IPS DF 4.7 (cell line): ENCODE data around the gene KLC3.
A peak's percentile ranks its signal among the peaks of the same experiment; 100 is the strongest.

Experiments used
- DNase-seq: peaks from one replicate; pipeline ENCODE4 v3.0.0-alpha.2; 2013; ENCODE audit warnings: low spot score; ENCODE audit errors: extremely low read depth

Gene KLC3

DNA sequence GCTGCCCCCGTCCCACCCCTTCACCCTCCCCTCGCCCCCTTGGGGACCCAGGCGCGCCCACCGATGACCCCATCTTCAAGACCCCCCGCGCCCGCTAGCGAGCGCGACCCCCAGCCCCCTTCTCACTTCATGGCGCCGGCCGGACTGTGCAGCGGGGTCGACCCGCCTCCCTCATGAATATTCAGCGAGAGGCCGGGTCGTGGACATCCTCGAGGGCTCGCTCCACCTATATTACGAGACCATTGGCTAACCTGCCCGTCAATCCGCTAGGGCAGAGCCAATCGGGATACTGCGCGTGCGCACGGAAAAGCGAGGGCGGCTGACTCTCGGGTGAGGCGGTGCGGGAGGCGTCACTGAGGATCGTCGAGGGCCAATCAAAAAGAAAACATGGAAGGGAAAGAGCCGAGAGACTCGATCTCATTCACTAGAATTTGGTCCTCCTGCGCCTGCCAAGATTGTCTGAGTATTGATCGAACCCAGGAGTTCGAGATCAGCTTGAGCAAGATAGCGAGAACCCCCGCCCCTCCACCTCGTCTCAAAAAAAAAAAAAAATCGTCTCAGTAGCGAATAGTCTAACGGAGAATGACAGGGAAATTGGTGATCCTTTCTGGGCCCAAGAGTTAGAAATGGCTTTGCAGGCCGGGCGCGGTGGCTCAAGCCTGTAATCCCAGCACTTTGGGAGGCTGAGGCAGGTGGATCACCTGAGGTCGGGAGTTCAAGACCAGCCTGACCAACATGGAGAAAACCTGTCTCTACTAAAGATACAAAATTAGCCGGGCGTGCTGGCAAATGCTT is 30.1 kb downstream of the KLC3 start, which contains the start of gene ERCC2:
ERCC2 (minus strand) TSS at position 164 of the 795 bp plus-strand sequence; CDS start at position 131, 33 bp downstream.
- peak; percentile 95 for DNase-seq

DNA sequence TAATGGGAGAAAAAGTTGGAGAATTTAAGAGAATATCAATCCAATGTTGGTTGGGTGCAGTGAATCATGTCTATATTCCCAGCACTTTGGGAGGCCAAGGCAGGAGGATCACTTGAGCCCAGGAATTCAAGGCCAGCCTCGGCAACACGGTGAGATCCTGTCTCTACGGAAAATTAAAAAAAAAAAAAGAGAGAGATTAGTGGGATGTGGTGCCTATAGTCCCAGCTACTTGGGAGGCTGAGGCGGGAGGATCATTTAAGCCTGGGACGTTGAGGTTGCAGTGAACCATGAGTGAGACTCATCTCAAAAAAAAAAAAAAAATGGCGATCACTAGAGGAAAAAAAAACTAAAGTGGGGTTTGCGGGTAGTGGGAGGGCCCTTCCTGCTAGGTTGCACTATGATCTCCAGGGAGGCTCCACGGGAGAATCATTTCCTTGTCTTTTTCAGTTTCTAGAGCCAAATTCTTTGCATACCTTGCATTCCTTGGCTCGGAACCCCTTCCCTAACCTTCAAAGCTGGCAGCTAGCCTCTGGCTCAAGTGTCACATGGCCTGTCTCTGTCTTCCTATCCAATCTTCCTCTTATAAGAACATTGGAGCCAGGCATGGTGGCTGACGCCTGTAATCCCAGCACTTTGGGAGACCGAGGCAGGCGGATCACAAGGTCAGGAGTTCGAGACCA is 35.6 kb downstream of the KLC3 start:
- DNase-seq = peak; percentile 84

DNA sequence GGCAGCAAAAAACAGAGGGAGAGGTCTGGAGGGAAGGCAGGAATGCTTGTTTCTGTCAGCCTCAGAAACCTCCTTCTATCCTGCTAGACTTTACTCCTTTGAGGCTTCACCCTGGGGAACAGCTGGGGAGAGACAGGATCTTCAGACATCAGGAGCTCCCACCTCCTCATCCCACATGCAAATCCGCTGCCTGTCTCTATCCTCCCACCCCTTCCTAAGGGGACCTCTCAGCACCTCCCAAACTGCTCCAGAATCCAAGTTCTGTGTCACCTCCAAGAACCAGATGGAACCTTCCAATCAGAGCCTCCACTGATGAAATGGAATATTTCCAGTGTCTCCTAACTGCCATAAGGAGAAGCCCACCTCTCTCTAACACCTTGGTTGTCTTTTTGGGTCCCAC is 39.6 kb downstream of the KLC3 start:
- no peak for DNase-seq

DNA sequence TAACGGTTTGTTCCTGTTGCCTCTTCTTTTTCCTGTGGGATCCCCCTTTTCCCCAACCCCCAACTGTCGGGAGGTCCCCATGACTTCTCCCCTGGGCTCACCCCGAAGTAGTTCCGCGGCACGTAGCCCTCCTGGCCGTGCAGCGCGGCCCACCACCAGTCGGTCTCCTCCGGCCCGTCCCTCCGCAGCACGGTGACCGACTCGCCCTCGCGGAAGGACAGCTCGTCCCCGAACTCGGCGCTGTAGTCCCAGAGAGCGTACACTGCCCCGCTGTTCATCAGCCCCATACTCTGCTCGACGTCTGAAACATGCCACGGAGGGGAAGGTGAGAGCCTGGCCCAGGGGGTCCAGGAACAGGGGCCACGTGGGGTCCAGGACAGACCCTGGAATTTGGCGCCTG is 41.9 kb downstream of the KLC3 start:
- DNase-seq = no peak

DNA sequence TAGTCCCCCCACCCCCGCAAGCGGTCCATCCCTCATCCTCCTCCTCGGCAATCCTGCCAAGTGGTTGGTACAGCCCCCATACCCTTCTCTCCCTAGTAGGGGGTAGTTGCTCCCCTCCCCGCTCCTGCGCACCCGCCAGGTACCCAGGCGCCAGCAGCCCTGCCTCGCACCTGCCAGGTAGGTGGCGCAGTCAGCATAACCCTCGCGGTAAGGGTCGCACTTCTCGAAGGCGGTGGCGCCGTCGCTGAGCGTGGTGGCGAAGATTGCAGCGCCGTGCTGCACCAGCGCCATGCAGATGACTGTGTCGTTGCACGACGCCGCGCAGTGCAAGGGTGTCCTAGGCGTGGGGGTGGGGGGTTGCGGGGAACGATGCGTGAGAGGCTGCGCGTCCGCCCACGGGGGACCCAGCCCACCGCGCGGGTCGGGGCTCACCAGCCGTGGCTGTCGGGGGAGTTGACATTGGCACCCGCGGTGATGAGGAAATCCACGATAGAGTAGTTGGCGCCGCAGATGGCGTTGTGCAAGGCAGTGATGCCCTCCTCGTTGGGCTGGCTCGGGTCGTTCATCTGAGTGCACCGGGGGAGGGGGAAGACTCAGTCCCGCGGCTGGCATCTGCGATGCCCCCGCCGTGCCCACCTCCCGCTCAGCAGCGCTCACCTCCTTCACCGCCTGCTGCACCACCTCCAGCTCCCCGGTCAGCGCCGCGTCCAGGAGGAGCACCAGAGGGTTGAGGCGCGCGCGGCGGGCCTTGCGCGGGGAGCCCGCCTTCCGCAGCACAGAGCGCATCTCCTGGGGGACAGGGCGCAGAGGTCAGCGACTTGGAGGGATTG is 45.1 kb downstream of the KLC3 start:
- DNase-seq = no peak

DNA sequence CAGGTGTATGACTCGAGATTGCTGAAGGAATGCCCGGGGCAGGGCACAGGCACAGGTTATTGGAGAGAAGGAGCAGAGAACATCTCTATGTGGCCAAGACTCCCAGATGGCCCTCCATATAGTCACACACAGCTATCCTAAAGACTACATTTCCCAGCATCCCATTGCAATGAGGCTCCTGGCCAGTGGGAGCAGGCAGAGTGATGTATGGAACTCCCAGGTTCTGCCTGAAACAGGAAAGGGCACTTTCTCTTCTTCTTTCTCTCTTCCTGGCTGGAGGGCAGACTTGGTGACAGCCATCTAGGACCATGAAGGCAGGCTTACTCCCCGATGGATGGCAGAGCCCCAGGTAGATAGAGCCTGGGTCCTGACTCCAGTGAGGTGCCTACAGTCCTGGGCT is 50.8 kb downstream of the KLC3 start:
- no peak for DNase-seq

DNA sequence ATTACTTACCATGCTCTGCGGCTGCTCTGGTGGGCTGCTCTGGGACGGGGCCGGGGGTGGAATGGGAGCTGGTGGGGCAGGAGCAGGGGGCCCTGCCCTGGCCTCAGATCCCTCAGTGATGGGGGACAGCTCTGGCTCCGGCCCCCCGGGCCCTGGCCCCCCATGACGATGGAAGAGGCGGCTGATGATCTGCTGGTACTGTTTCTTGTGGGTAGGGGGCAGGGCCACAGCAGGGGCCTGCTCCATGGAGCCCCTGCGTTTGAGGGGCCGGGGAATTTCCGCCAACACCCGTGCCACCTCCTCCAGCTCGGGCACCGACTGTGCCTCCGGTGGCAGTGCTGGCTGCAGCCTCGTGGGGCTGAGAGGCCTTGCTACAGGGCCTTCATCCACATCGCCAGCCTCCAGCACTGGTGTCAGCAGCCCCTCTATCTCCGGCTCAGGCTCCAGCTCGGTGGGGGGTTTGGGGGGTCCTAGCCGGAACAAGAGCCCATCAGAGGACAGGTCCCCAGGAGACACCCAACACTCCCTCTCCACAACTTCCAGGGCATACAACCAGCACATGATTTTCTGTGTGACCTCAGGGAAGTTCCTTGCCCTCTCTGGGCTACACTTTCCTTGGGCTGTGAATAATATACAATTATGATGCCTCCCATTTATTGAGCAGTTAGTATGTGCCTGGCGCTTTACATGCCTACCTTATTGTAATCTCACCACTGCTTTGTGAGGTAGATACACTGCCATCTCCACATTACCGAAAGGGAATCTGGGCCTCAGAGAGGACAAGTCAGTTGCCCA is 51.5 kb downstream of the KLC3 start:
- DNase-seq = no peak

DNA sequence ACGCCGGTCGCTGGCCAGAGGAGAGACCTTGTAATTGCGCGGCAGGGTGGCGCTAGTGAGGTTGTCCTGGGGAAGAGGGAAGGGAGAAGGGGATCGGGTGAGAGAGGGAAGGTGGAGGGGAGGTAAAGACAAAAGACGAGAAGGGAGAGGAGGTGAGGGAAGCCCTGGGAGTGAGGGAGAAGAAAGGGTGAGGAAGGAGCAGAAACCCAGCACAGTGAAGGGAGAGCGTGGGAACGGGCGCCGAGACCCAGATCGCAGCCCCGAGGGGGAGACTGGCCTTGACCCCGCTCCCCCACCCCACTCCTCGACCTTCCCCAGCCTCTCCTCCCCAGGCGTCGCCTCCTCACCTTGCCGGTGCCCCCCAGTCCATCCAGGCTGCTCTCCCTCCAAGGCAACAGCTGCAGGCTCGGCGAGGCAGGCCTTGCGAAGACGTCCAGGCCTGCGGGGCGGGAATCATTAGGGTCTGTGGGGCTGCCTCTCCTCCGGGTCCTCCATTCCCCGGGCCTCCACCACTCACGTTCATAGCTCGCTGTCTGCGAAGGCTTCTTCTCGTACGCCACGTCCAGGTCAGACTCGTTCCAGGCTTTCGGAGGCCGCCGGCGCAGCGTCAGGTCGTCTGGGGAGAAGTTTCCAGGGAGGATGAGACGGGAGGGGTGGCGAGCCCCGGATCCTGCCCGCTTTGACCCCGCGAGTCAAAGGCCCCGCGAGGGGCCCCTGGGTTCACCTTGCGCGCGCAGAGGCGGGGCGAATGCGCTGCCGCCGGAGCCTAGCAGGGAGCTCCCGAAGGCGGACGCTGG is 55.5 kb downstream of the KLC3 start:
- no peak for DNase-seq

DNA sequence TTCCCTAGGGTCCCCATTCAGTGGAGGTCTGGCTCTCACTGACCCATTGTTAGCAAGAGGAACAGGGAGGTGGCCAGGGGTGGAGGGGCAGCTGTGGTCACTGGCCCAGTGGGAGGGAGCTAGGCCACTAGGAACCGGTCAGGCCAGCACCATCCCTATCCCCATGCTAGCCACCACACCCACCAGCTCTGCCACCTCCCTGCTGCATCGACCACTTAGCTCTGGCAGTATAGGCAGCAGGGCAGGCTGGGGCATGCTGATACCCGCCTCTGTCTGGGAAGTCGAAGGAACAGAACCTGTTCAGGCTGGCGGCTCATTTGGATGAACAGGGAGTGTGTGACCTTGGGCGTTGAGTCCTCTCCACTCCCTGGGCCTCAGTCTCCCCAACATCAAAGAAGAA is 59.6 kb downstream of the KLC3 start:
- no peak for DNase-seq
